Measurements from ENCODE around the gene EPB41. TPM values are rescaled to one million over a fixed set of nuclear protein-coding genes. Genes with fewer than 3 reads are reported as not detected.

The EPB41 gene
- total RNA-seq, 4 donors from 2014 or later, result 71.6 to 117 (median 92.6) TPM

GRCh38 chr1:28905921-28906666 lies 8.3 kb upstream of the EPB41 start:
- Histone ChIP-seq H3K27me3 (no peaks in the 10 kb centered on the region), H3K9me3 (no peaks in the 10 kb centered on the region), H3K4me3 (no peak overlapping the region), H3K4me1 (no peaks in the 10 kb centered on the region), H3K27ac (no peak overlapping the region), H3K36me3 (no peaks in the 10 kb centered on the region)
- in situ Hi-C loops (cut with MboI; ENCODE audit: low pct_ligation_motif_present in 1 of 4, low pct_unique_long_range_greater_than_20kb in 1 of 4, low sequenced_read_pairs in 3 of 4), result loop anchor here in 1 of 4 donors (10.0 kb wide), 1 partner anchor 289 kb away; no protein-coding TSS in a partner anchor
- TF ChIP-seq POLR2AphosphoS5 (IDR thresholded peaks at IDR 0.05) (no peak), EP300 (IDR thresholded peaks at IDR 0.05; ENCODE audit: low read depth) (no peak), CTCF (IDR thresholded peaks at IDR 0.05) (no peak), POLR2A (IDR thresholded peaks at IDR 0.05) (no peak)
- WGBS, 2 donors (ENCODE audit: low coverage in 1 of 2), result 90 to 94% methylated on average over 2 to 8 of the region's 8 CpGs
- no peak for DNase-seq
- intact Hi-C loops (cut with DNase I; ENCODE audit: low total_unique reads), result loop anchor here (10.0 kb wide), 1 partner anchor 79 kb away; no protein-coding TSS in a partner anchor

- TF ChIP-seq POLR2A (IDR thresholded peaks at IDR 0.05) (no peak), CTCF (IDR thresholded peaks at IDR 0.05) (no peak), POLR2AphosphoS5 (IDR thresholded peaks at IDR 0.05) (no peak), EP300 (IDR thresholded peaks at IDR 0.05; ENCODE audit: low read depth) (no peak)
- Histone ChIP-seq H3K9me3 (no peaks in the 10 kb centered on the region), H3K4me3 (no peak overlapping the region), H3K27me3 (no peaks in the 10 kb centered on the region), H3K4me1 (peaks cover 0 to 7% (median 7%) of the 10 kb centered on the region in 4 donors), H3K27ac (no peak overlapping the region), H3K36me3 (no peaks in the 10 kb centered on the region)
- in situ Hi-C loops (cut with MboI; ENCODE audit: low pct_ligation_motif_present in 1 of 4, low pct_unique_long_range_greater_than_20kb in 1 of 4, low sequenced_read_pairs in 3 of 4), result loop anchor here in 1 of 4 donors (10.0 kb wide), 1 partner anchor 286 kb away; no protein-coding TSS in a partner anchor
- intact Hi-C loops (cut with DNase I; ENCODE audit: low total_unique reads), result loop anchor here (10.0 kb wide), 1 partner anchor 76 kb away; no protein-coding TSS in a partner anchor
- WGBS, 2 donors (ENCODE audit: low coverage in 1 of 2), result 95% methylated on average over 2 of the region's 2 CpGs
- no peak for DNase-seq
These were observed 5.2 kb upstream of the EPB41 start for GRCh38 chr1:28909198-28909597.

GRCh38 chr1:28910379-28911115 lies 3.8 kb upstream of the EPB41 start:
- intact Hi-C loops (cut with DNase I; ENCODE audit: low total_unique reads), result no loop called here
- in situ Hi-C loops (cut with MboI; ENCODE audit: low pct_ligation_motif_present in 1 of 4, low pct_unique_long_range_greater_than_20kb in 1 of 4, low sequenced_read_pairs in 3 of 4), result no loop called here
- no peak for DNase-seq

More at GRCh38 chr1:28910379-28911115, 3.8 kb upstream of the EPB41 start:
- TF ChIP-seq CTCF (IDR thresholded peaks at IDR 0.05), result no peak
- TF ChIP-seq POLR2A (IDR thresholded peaks at IDR 0.05), result no peak
- no peak for TF ChIP-seq POLR2AphosphoS5 (IDR thresholded peaks at IDR 0.05)
- TF ChIP-seq EP300 (IDR thresholded peaks at IDR 0.05; ENCODE audit: low read depth), result no peak
- Histone ChIP-seq H3K4me1 (peaks cover 0 to 17% (median 9%) of the 10 kb centered on the region in 4 donors), H3K36me3 (no peaks in the 10 kb centered on the region), H3K9me3 (no peaks in the 10 kb centered on the region), H3K27ac (no peak overlapping the region), H3K4me3 (no peak overlapping the region), H3K27me3 (no peaks in the 10 kb centered on the region)
- 81 to 88% methylated on average over 4 to 7 of the region's 7 CpGs for WGBS, 2 donors (ENCODE audit: low coverage in 1 of 2)
